Spinal cord (tissue), 10 donors: ENCODE data around the gene ABCA9. TPM values are rescaled to one million over a fixed set of nuclear protein-coding genes. Genes with fewer than 3 reads are reported as not detected.

Experiments
- DNase-seq, 6 donors: peaks; one replicate each; pipeline versions ENCODE4 v3.0.0 to v3.0.0-alpha.2; 2013 to 2015; ENCODE audit warnings: low spot score in 6 of 6, low read depth in 4 of 6
- H3K27ac ChIP-seq: one replicate; pipeline ENCODE4 v1.5.1; 2013; ENCODE audit warnings: low read depth, low read length, control low read depth
- H3K27me3 ChIP-seq: one replicate; pipeline ENCODE4 v1.6.1; 2013; ENCODE audit warnings: low read length; ENCODE audit not compliant: control insufficient read depth, insufficient read depth
- H3K36me3 ChIP-seq: one replicate; pipeline ENCODE4 v1.6.1; 2013; ENCODE audit warnings: low read length; ENCODE audit not compliant: control insufficient read depth, insufficient read depth
- H3K4me1 ChIP-seq: one replicate; pipeline ENCODE4 v1.6.1; 2013; ENCODE audit warnings: low read length; ENCODE audit not compliant: control insufficient read depth, insufficient read depth
- H3K4me3 ChIP-seq: one replicate; pipeline ENCODE4 v1.5.1; 2013; ENCODE audit warnings: low read depth, low read length, control low read depth
- H3K9me3 ChIP-seq: one replicate; pipeline ENCODE4 v1.6.1; 2013; ENCODE audit warnings: low read length; ENCODE audit not compliant: control insufficient read depth, insufficient read depth
- WGBS: methylation state at CpG from one replicate; pipeline ENCODE4 v1.1.5; 2013; ENCODE audit warnings: missing lambda C conversion rate; ENCODE audit not compliant: insufficient coverage; 5-methylcytosine and 5-hydroxymethylcytosine counted together
- polyA plus RNA-seq, 2 donors: library from polyadenylated mRNA; unstranded; fragments of 120-200 nt; gene quantifications; one replicate each; pipeline ENCODE4 v1.2.1, GENCODE V29; 2013; ENCODE audit not compliant: insufficient read length in 2 of 2
- total RNA-seq, 2 donors: library from RNA; depleted of rRNA in 1 of 2; stranded (reverse); fragments of 120-200 nt in 1 of 2; fragments of >200 nt in 1 of 2; gene quantifications; one replicate each; pipeline versions ENCODE4 v1.2.3 to v1.2.4, GENCODE V29; 2013 to 2014
- donor health status: healthy.

Gene ABCA9
- total and polyA plus RNA-seq, 4 donors: 5.9 to 68.3 (median 27.3) TPM

DNA sequence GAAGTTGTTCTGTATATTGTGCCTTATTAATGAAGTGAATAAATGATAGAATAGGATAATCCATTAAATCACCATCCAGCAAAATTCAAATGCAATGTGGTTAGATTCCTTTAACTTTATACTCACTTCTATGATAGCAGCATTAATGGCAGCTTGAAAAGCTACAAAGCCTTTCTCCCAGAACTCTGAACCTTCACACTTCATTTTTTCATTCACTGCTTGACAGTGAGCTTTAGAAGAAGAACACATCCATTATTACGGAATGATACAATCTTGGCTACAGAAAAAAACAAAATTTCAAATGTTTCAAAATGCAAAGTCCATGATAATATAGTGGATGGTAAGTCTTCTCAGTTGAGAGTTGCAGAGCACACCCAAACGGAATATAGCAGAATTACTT lies 16.4 kb downstream of the ABCA9 start:
- H3K27me3 ChIP-seq: no peaks in the 10 kb centered on the region
- no peaks in the 10 kb centered on the region for H3K4me1 ChIP-seq
- no peak for DNase-seq
- H3K4me3 ChIP-seq: no peak overlapping the region
- no CpG with 5 or more reads among the region's 2 CpGs for whole genome bisulfite sequencing
- no peak overlapping the region for H3K27ac ChIP-seq
- peaks cover 1% of the 10 kb centered on the region for H3K9me3 ChIP-seq
- H3K36me3 ChIP-seq: no peaks in the 10 kb centered on the region

DNA sequence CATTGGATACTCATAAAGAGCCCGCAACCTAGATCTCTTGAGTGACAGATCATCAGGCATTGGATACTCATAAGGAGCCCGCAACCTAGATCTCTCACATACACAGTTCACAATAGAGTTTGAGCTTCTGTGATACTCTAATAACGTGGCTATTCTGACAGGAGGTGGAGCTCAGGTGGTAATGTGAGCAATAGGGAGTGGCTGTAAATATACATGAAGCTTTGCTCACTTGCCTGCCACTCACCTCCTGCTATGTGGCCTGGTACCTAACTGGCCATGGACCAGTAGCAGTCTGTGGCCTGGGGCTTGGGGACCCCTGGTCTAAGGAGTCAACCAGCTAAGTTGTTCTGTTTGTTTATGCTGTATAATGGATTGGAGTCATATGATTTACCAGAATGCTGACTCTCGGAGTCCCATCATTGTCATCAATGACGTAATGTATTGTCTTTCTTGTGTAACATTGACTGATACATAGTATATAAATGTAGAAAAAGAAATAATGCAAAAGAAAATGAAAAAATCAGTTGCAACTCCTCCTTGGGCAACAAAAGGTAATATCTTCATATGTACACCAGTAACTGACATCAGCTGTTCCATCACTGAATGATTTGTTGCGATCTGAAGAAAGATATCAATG lies 17.5 kb downstream of the ABCA9 start:
- DNase-seq: no peak
- 100% methylated on average over 1 of the region's 6 CpGs for WGBS
- Histone ChIP-seq H3K36me3 (no peaks in the 10 kb centered on the region), H3K27ac (no peak overlapping the region), H3K27me3 (no peaks in the 10 kb centered on the region), H3K4me3 (no peak overlapping the region), H3K9me3 (peaks cover 1% of the 10 kb centered on the region), H3K4me1 (no peaks in the 10 kb centered on the region)

DNA sequence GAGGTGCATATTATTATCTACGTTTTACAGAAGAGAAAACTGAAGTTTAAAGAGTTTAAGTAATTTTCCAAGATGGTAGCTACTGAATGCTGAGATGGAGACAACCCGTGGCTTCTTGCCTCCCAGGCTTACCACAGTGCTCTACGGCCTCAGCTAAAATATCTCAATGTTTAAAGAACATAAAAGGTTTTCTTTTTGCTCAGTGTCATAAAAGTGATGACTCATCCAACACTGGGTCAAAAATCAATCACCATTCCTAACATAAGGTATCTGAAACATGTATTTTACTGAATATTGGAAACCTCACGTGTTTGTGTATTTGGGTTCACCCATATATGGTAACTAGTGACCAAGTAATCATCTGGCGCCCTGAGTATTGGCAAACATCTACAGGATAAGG lies 18.4 kb downstream of the ABCA9 start:
- WGBS: no CpG with 5 or more reads among the region's 5 CpGs
- no peaks in the 10 kb centered on the region for H3K27me3 ChIP-seq
- H3K4me1 ChIP-seq: no peaks in the 10 kb centered on the region
- no peak for DNase-seq
- H3K4me3 ChIP-seq: no peak overlapping the region
- no peak overlapping the region for H3K27ac ChIP-seq
- no peaks in the 10 kb centered on the region for H3K36me3 ChIP-seq
- peaks cover 1% of the 10 kb centered on the region for H3K9me3 ChIP-seq

DNA sequence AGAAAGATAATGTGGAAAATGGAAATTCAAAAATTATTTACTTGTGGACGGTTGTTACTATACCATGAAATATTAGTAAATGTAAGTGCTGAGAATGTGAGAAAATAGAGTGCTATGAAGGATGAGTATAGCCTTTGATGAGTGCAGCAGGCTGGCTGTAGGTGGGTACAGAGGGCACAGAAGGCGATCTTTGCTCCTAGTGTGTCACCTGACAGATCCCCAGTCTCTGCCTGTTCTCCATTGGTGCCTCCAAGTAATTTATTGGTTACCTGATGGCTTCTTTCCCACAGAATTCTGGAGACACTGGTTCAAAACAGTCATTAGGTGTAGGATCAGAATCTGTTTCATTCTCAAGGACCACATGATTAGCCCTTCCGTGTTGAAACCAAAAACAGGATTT lies 28.9 kb downstream of the ABCA9 start:
- H3K27me3 ChIP-seq: no peaks in the 10 kb centered on the region
- no peaks in the 10 kb centered on the region for H3K9me3 ChIP-seq
- H3K4me3 ChIP-seq: no peak overlapping the region
- DNase-seq: no peak
- H3K27ac ChIP-seq: no peak overlapping the region
- no peaks in the 10 kb centered on the region for H3K4me1 ChIP-seq
- no peaks in the 10 kb centered on the region for H3K36me3 ChIP-seq
- 80% methylated on average over 3 of the region's 3 CpGs for WGBS

- Histone ChIP-seq H3K27ac (no peak overlapping the region), H3K4me1 (no peaks in the 10 kb centered on the region), H3K36me3 (no peaks in the 10 kb centered on the region), H3K4me3 (no peak overlapping the region), H3K27me3 (no peaks in the 10 kb centered on the region), H3K9me3 (no peaks in the 10 kb centered on the region)
- no CpG with 5 or more reads among the region's 1 CpG for WGBS
- DNase-seq: no peak
These were observed 30.6 kb downstream of the ABCA9 start for GRCh38 chr17:69030169-69030568.

- 100% methylated on average over 1 of the region's 1 CpG for WGBS
These were observed 42.0 kb downstream of the ABCA9 start for GRCh38 chr17:69018687-69019086.

DNA sequence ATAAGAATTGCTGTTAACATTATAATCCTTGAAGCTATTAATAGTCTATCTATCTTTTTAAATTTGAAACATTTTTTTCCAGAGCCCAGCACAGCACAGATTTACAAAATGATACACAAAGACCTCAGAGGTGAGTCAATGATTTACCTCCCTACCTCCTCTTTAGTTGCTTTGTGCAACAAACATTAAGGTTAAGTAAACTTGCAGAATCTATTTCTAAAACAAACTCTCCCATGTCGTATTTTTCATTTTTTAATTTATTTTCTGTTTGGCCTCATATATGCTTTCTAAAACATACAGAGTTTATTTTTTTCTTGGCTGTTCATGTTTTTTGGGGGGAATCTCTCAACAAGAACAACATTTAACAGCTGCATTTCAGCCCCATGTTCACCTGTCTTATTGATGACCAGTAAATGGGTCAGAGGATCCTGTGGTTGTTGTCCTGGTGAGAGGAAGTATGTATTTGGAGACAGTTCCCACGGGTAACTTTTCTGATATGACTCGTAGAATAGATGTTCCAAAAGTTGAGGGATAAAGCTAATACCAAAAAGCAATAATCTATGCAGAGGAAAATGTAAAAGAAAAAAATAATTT lies 42.6 kb downstream of the ABCA9 start:
- H3K9me3 ChIP-seq: no peaks in the 10 kb centered on the region
- H3K27ac ChIP-seq: no peak overlapping the region
- DNase-seq: no peak
- H3K27me3 ChIP-seq: no peaks in the 10 kb centered on the region
- no peak overlapping the region for H3K4me3 ChIP-seq
- H3K4me1 ChIP-seq: no peaks in the 10 kb centered on the region
- no peaks in the 10 kb centered on the region for H3K36me3 ChIP-seq
- WGBS: no CpG with 5 or more reads among the region's 3 CpGs

More at GRCh38 chr17:69018687-69019086, 42.0 kb downstream of the ABCA9 start:
- Histone ChIP-seq H3K27me3 (no peaks in the 10 kb centered on the region), H3K4me3 (no peak overlapping the region), H3K36me3 (no peaks in the 10 kb centered on the region), H3K4me1 (no peaks in the 10 kb centered on the region), H3K27ac (no peak overlapping the region), H3K9me3 (no peaks in the 10 kb centered on the region)
- no peak for DNase-seq

GRCh38 chr17:69015631-69016030 lies 45.1 kb downstream of the ABCA9 start:
- WGBS: no CpG with 5 or more reads among the region's 2 CpGs
- Histone ChIP-seq H3K36me3 (no peaks in the 10 kb centered on the region), H3K27ac (no peak overlapping the region), H3K9me3 (no peaks in the 10 kb centered on the region), H3K4me1 (no peaks in the 10 kb centered on the region), H3K27me3 (no peaks in the 10 kb centered on the region), H3K4me3 (no peak overlapping the region)
- DNase-seq: no peak

DNA sequence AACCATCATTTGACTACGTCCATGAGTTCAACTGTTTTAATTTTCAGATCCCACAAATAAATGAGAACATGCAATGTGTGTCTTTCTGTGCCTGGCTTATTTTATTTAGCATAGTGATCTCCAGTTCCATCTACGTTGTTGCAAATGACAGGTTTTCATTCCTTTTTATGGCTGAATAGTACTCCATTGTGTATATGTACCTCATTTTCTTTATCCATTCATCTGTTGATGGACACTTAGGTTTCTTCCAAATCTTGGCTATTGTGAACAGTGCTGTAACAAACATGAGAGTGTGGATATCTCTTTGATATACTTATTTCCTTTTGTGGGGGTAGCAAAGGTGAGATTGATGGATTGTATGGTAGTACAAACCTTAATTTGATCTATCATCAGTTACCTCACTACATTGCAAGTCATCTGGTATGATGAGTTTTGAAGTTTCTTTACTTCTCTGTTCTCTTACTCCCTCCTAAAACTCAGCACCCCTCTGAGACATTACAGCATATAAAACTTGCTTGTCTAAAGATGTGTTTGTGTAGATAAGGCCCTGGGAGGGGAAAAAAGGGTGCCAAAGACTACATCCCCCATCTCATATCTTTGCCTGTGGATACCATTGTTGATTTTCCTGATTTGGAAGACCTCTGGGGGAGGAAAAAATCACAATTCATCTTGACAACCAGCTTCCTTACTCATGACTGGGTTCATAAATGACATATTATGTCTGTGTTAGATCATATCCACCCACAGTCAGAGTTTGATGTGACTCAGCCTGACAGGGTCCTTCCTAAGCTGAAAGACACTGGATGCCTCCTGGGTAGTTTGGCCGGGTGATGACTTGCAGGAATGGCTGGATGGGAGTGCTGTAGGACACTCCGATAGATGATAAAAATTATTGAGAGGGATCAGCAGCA lies 47.6 kb downstream of the ABCA9 start:
- Histone ChIP-seq H3K4me1 (no peaks in the 10 kb centered on the region), H3K27me3 (no peaks in the 10 kb centered on the region), H3K27ac (no peak overlapping the region), H3K36me3 (no peaks in the 10 kb centered on the region), H3K4me3 (no peak overlapping the region), H3K9me3 (no peaks in the 10 kb centered on the region)
- 92% methylated on average over 2 of the region's 4 CpGs for WGBS
- DNase-seq: no peak
